Sigmoid colon (tissue), 4 donors: Measurements from ENCODE around the gene ABHD5.

Experiments used
- POLR2A ChIP-seq, 2 donors: fragments of 450-650 bp; IDR thresholded peaks; one replicate each; pipeline ENCODE4 v1.6.1; 2016; ENCODE audit warnings: antibody characterized with exemption in 2 of 2, mild to moderate bottlenecking in 2 of 2, moderate library complexity in 2 of 2
- POLR2AphosphoS5 ChIP-seq, 4 donors: sonication (generic); formaldehyde crosslinking; IDR thresholded peaks; one replicate each; pipeline ENCODE4 v1.6.1; 2017; ENCODE audit warnings: antibody characterized with exemption in 4 of 4
- TF ChIP-seq, protein P1 (sequence below), 4 experiments: fragments of 450-650 bp in 3 of 4; fragments of 200-600 bp in 1 of 4; IDR thresholded peaks; one replicate each; pipeline ENCODE4 v1.5.1; 2016 to 2019; ENCODE audit warnings: antibody characterized with exemption in 4 of 4, mild to moderate bottlenecking in 3 of 4, moderate library complexity in 2 of 4

DNA sequence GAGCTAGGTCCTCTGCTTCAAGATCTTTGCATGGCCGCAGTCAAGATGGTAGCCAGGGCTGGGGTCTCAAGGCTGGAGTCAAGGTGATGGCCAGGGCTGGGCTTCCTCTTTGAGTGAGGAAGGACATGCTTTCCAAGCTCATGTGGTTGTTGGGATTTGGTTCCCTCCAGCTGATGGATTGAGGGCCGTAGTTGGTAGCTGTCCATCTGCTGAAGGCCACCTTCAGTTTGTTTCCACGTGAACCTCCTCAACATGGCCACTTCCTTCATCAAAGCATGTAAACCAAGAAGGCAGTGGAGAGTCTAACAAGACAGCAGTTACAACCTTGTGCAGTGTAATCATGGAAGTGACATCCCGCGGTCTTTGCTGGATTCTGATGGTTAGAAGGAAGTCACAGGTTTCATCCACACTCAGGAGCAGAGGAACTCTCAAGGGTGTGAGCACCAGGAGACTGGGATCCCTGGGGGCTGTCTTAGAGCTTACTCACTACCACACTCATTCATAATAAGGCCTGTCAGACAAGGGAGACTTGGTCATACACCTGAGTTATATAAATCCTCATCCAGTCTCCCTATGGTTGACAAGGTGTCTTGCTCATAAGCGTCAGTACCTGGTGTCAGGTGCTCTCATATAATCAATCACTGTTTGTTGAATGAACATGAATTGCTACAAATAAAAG is 42.1 kb downstream of the ABHD5 start:
- TF ChIP-seq, protein P1, sequence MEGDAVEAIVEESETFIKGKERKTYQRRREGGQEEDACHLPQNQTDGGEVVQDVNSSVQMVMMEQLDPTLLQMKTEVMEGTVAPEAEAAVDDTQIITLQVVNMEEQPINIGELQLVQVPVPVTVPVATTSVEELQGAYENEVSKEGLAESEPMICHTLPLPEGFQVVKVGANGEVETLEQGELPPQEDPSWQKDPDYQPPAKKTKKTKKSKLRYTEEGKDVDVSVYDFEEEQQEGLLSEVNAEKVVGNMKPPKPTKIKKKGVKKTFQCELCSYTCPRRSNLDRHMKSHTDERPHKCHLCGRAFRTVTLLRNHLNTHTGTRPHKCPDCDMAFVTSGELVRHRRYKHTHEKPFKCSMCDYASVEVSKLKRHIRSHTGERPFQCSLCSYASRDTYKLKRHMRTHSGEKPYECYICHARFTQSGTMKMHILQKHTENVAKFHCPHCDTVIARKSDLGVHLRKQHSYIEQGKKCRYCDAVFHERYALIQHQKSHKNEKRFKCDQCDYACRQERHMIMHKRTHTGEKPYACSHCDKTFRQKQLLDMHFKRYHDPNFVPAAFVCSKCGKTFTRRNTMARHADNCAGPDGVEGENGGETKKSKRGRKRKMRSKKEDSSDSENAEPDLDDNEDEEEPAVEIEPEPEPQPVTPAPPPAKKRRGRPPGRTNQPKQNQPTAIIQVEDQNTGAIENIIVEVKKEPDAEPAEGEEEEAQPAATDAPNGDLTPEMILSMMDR (IDR thresholded peaks at IDR 0.05) = no peak
- TF ChIP-seq POLR2AphosphoS5 (IDR thresholded peaks at IDR 0.05) (no peak), POLR2A (IDR thresholded peaks at IDR 0.05) (no peak)
